Effector memory CD8-positive, alpha-beta T cell (primary cell): Measurements from ENCODE around the gene KIF15.
A peak's percentile ranks its signal among the peaks of the same experiment; 100 is the strongest.
"Not testable (repeated sequence)": the region's sequence is repeated elsewhere in the genome, so short reads cannot be mapped to it uniquely, and the experiment has no call there.

Experiments used
- ATAC-seq: fragments of 150-1000 bp; cut with Tn5 transposase; replicated peaks from 2 replicates; pipeline ENCODE4 v1.10.0; 2021; ENCODE audit warnings: mild to moderate bottlenecking, moderate library complexity
- DNase-seq, 3 experiments: peaks; one replicate each; pipeline ENCODE4 v3.0.0; 2021
- H3K27ac Mint-ChIP-seq, 2 donors: one replicate each; pipeline ENCODE4 v1.8.0; 2022; ENCODE audit warnings: mild to moderate bottlenecking in 2 of 2, mixed read lengths in 2 of 2, moderate library complexity in 2 of 2
- H3K27me3 Mint-ChIP-seq, 2 donors: one replicate each; pipeline ENCODE4 v1.8.0; 2022; ENCODE audit warnings: mixed read lengths in 2 of 2
- H3K36me3 Mint-ChIP-seq: one replicate; pipeline ENCODE4 v1.8.0; 2022; ENCODE audit warnings: mild to moderate bottlenecking, moderate library complexity, mixed read lengths; ENCODE audit not compliant: insufficient read depth
- H3K4me1 Mint-ChIP-seq, 2 donors: one replicate each; pipeline ENCODE4 v1.8.0; 2022; ENCODE audit warnings: low read depth in 2 of 2, mixed read lengths in 2 of 2
- H3K4me3 Mint-ChIP-seq, 2 donors: one replicate each; pipeline ENCODE4 v1.8.0; 2022; ENCODE audit warnings: mild to moderate bottlenecking in 2 of 2, mixed read lengths in 2 of 2, moderate library complexity in 2 of 2
- H3K9me3 Mint-ChIP-seq, 2 donors: one replicate each; pipeline ENCODE4 v1.8.0; 2022; ENCODE audit warnings: mixed read lengths in 2 of 2

KIF15 gene

DNA sequence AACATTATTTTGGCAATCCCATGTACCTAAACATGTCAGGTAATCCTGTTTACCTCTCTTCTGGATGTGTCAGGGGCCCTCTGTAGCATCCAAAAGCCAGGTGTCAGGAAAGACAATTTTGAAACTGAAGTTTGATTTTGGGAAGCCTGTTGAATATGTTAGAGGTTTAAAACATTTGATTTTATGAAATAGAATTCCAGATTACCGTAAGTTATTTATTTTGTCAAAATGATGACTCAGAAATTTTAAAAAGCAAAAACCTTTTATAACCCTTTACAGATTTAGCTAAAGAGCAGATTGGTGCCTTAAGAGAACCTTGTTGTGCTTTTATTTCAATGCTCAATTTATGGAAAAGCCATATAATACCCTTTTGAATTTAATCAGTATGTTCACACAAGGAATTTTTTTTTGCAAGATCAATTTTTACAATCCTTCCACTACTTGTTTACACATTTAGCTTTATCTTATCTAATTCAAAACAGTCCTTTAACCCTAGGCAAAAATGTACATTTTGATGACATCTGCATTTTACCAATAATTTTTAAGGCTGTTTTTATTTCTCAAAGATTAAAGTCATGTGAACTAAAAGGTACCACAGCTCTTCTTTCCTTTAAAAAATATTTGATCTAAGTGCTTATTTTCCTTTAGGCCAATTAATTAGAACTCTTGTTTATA lies 10.0 kb downstream of the KIF15 start:
- Mint-ChIP-seq H3K27ac (no peak overlapping the region), H3K4me3 (no peak overlapping the region), H3K36me3 (peaks cover 2% of the 10 kb centered on the region), H3K27me3 (no peaks in the 10 kb centered on the region), H3K4me1 (no peaks in the 10 kb centered on the region), H3K9me3 (peaks cover 0 to 5% of the 10 kb centered on the region in 2 donors)
- DNase-seq, result no peak
- no peak for ATAC-seq

DNA sequence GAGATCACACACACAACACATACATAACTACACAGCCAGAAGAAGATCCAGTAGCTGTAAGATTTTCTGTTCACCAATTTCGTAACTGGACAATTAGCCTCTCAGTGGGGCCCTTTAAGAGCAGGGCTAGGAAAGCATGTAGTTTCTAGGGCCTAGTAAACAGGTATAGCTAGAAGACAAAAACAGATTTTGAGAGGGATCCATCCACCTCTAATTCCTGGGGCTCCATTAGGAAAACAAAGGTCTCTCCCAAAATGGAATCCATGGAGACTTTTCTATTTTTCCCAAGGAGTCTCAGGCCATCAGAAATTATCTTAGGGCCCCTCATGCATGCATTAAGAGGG lies 10.5 kb downstream of the KIF15 start:
- Mint-ChIP-seq H3K4me1 (no peaks in the 10 kb centered on the region), H3K4me3 (no peak overlapping the region), H3K27me3 (no peaks in the 10 kb centered on the region), H3K36me3 (peaks cover 2% of the 10 kb centered on the region), H3K9me3 (peaks cover 0 to 5% of the 10 kb centered on the region in 2 donors), H3K27ac (no peak overlapping the region)
- ATAC-seq, result no peak
- no peak for DNase-seq

DNA sequence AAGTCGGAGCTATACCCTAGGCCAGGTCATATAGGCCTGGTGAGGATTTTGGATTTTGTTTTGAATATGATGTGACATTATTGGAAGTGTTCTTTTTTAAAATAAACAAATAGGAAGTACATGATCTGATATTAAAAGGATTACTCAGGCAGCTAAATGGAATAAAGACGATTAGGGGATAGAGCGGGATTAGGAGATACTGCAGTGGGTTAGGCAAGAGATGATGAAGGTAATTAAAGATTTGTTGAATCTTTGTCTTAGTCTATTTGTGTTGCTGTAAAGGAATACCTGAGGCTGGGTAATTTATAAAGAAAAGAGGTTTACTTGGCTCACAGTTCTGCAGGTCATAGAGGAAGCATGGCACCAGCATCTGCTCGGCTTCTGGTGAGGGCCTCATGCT lies 21.3 kb downstream of the KIF15 start:
- Mint-ChIP-seq H3K27me3 (no peaks in the 10 kb centered on the region), H3K9me3 (no peaks in the 10 kb centered on the region), H3K36me3 (no peaks in the 10 kb centered on the region), H3K4me1 (no peaks in the 10 kb centered on the region), H3K27ac (peak overlapping the region in 1 of 2 donors; percentile 36), H3K4me3 (no peak overlapping the region)
- DNase-seq (no peak), ATAC-seq (no peak)

DNA sequence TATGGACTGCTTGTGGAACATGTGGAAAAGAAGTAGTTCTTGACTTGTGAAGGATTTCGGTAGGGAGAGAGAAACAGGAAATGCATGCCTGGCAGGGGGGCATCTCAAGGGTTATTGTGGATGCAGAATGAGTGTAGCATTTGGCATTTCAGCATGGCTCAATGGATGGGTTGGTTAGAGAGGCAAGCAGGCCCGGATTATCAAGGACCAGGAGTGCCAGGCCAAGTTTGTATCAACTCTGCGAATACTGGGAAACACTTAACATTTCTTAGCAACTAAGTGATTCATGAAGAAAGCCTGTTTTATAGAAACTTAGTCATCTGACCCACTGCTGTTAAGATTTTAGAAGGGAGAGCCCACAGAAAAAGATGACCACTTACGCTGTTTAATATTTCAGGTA lies 33.6 kb downstream of the KIF15 start:
- Mint-ChIP-seq H3K27me3 (no peaks in the 10 kb centered on the region), H3K4me1 (no peaks in the 10 kb centered on the region), H3K9me3 (no peaks in the 10 kb centered on the region), H3K36me3 (no peaks in the 10 kb centered on the region), H3K4me3 (no peak overlapping the region), H3K27ac (no peak overlapping the region)
- DNase-seq (no peak), ATAC-seq (no peak)

DNA sequence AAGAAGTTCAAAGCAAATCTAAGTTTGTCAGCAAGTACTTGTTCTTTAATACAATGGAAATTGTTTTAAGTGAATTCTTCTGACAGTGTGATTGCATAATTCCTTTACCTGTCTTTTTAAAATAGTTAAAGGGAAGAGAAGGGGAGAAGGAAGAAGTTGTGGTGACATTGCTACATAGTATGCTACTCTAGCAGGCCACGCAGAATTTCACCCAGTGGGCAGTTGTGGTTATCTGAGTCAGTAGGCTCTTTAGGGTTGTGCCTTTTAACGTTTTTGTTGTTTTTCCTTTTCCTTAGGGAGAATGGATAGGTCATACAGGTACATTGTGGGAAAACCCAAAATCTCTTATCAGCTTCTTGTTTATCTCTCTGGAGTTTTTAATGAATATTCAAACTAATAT lies 40.4 kb downstream of the KIF15 start:
- H3K4me1 Mint-ChIP-seq, result no peaks in the 10 kb centered on the region

DNA sequence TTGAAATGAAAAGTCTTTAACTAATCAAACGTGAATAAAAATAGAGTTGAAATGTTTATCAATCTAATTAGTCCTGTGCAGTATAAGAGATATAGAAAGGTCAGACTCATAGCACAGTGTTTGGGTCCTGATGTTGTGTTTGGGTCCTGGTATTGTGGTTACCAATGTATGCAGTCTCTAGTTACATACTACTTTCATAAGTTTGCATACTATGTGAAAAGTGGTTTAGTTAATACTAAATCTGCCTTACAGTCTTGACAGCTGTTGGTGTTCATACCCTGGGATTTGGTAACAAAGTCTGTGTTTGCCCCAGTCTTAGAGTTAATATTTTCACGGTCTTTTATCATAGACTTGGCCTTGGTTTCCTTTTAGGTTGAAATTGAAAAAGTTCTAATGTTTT lies 41.7 kb downstream of the KIF15 start:
- no peak for ATAC-seq
- H3K4me3 Mint-ChIP-seq, result no peak overlapping the region
- H3K27me3 Mint-ChIP-seq, result no peaks in the 10 kb centered on the region
- no peaks in the 10 kb centered on the region for H3K4me1 Mint-ChIP-seq
- H3K27ac Mint-ChIP-seq, result no peak overlapping the region
- no peak for DNase-seq
- H3K9me3 Mint-ChIP-seq, result no peaks in the 10 kb centered on the region
- no peaks in the 10 kb centered on the region for H3K36me3 Mint-ChIP-seq

More for the DNA sequence above, 40.4 kb downstream of the KIF15 start:
- H3K27me3 Mint-ChIP-seq, result no peaks in the 10 kb centered on the region
- H3K4me3 Mint-ChIP-seq, result no peak overlapping the region
- ATAC-seq, result no peak
- no peak for DNase-seq
- H3K27ac Mint-ChIP-seq, result peak overlapping the region in 1 of 2 donors; percentile 5
- H3K36me3 Mint-ChIP-seq, result no peaks in the 10 kb centered on the region
- H3K9me3 Mint-ChIP-seq, result no peaks in the 10 kb centered on the region

DNA sequence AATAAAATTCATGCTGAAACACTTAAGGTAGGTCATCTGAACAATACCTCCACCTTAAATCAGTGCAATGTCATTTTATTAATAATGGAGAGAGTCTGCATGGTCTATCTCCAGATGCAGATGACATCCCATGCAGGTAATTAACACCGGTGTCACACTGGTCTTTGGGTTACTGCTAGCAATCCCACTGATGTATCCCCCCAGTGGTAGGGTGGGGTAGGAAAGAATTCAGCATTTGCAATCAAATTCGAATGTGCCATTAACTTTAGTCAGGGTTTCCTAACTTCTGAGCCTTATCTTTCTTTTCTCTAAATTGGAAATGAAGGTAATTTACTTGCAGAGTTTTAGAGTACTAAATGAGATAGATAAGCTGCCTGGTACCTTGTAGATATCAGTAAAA lies 44.4 kb downstream of the KIF15 start:
- H3K27me3 Mint-ChIP-seq, result no peaks in the 10 kb centered on the region
- H3K36me3 Mint-ChIP-seq, result peaks cover 2% of the 10 kb centered on the region
- H3K27ac Mint-ChIP-seq, result no peak overlapping the region
- no peaks in the 10 kb centered on the region for H3K4me1 Mint-ChIP-seq
- ATAC-seq (no peak), DNase-seq (no peak)
- H3K9me3 Mint-ChIP-seq, result no peaks in the 10 kb centered on the region
- no peak overlapping the region for H3K4me3 Mint-ChIP-seq

DNA sequence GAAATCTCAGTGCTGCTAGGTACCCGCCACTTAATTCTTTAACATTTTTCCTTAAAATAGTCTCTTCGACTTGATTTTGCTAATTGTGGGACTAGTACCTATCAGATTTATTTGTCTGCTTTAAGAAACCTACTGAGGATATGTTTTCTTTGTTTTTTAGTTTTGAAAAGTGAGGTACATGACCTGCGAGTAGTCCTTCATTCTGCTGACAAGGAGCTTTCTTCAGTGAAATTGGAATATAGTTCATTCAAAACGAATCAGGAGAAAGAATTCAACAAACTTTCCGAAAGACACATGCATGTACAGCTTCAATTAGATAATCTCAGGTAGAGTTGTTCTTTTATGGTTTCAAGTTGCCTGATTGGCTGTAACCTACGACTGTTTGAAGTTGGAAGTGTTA lies 53.2 kb downstream of the KIF15 start:
- ATAC-seq (no peak), DNase-seq (no peak)
- no peak overlapping the region for H3K27ac Mint-ChIP-seq
- H3K4me1 Mint-ChIP-seq, result no peaks in the 10 kb centered on the region
- H3K4me3 Mint-ChIP-seq, result no peak overlapping the region
- no peaks in the 10 kb centered on the region for H3K27me3 Mint-ChIP-seq
- no peaks in the 10 kb centered on the region for H3K9me3 Mint-ChIP-seq
- peaks cover 2% of the 10 kb centered on the region for H3K36me3 Mint-ChIP-seq

DNA sequence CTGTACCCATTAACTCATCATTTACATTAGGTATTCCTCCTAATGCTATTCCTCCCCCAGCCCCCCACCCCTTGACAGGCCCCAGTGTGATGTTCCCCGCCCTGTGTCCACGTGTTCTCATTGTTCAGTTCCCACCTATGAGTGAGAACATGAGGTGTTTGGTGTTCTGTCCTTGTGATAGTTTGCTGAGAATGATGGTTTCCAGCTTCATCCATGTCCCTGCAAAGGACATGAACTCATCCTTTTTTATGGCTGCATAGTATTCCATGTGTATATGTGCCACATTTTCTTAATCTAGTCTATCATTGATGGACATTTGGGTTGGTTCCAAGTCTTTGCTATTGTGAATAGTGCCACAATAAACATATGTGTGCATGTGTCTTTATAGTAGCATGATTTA lies 54.7 kb downstream of the KIF15 start:
- not testable (repeated sequence) for H3K27ac Mint-ChIP-seq, DNase-seq, H3K9me3 Mint-ChIP-seq, H3K36me3 Mint-ChIP-seq, H3K4me1 Mint-ChIP-seq, H3K4me3 Mint-ChIP-seq, H3K27me3 Mint-ChIP-seq, ATAC-seq

DNA sequence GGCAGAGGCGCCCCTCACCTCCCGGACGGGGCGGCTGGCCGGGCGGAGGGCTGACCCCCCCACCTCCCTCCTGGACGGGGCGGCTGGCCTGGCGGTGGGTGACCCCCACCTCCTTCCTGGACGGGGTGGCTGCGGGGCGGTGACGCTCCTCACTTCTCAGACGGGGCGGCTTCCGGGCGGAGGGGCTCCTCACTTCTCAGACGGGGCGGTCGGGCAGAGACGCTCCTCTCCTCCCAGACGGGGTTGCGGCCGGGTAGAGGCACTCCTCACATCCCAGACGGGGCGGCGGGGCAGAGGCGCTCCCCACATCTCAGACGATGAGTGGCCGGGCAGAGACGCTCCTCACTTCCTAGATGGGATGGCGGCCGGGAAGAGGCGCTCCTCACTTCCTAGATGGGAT lies 59.6 kb downstream of the KIF15 start:
- H3K4me1 Mint-ChIP-seq, H3K9me3 Mint-ChIP-seq, H3K27ac Mint-ChIP-seq, H3K36me3 Mint-ChIP-seq, H3K27me3 Mint-ChIP-seq, ATAC-seq, DNase-seq, H3K4me3 Mint-ChIP-seq: not testable (repeated sequence)

DNA sequence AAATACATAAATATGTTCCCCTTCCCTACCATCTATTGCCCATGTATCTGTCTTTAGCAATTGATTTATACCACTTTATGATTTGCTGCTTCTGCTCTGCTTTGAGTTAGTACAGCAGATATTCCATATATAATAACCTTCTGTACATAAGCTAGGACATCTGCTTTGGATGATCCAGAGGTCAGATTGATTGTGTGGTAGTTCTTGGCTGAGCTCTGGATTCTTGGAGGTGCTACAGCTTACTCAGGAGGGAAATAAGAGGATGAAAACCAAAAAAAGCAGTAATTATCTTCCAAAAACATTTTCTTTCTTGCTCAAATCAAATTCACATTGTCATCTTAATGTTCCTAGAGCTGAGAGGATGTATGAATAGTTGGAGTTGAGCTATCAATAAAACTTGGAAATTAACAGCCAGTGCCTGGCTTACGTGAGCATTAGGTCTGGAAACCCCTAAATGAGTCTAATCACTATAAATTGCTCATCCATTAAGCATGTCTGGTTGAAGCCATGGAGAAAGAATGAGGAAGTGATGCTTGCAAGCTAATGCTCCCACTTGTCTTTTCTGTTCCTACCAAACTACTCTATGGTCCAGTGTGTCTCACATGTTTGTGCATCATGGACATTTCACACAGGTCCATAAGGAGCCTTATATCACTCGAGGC lies 63.8 kb downstream of the KIF15 start:
- Mint-ChIP-seq H3K36me3 (peaks cover 8% of the 10 kb centered on the region), H3K9me3 (no peaks in the 10 kb centered on the region), H3K27ac (no peak overlapping the region), H3K27me3 (no peaks in the 10 kb centered on the region), H3K4me3 (no peak overlapping the region), H3K4me1 (no peaks in the 10 kb centered on the region)
- DNase-seq, result no peak
- ATAC-seq, result no peak

DNA sequence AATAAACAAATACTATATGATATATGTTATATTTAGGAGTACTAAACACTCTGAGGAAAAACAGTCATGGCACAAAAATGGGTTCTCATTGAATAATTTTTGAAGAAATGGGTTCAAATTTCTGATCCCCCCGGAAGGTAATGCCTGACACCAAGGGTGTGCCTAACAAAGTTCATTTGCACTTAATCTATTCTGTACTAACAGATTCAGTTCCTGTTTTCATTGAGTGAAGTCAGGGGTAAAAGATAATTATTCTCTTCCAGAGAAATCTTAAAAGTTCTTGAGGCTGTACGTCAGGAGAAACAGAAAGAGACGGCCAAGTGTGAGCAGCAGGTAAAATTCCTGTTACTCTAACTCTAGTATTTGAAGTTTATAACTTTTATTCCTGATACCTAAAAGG lies 65.6 kb downstream of the KIF15 start:
- no peak for ATAC-seq
- Mint-ChIP-seq H3K27ac (no peak overlapping the region), H3K9me3 (no peaks in the 10 kb centered on the region), H3K4me3 (no peak overlapping the region), H3K36me3 (peaks cover 8% of the 10 kb centered on the region), H3K27me3 (no peaks in the 10 kb centered on the region), H3K4me1 (no peaks in the 10 kb centered on the region)
- DNase-seq, result no peak

DNA sequence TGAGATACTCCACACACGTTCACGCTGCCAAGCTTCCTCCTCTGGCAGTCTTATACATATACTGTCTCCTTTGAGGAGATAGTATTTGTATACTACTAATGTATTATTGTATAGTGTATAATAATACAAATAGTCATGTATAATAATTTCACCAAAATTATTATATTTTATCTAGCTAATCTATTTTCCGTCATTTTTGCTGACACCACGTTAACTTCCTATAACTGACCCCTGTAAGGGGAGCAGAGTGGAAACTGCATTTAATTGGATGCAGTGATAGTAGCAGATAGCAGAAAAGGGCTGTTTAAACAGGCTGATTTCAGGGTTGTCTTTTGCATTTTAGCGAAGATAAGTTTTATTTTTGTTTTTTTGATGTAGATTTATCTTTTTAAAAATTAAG lies 69.6 kb downstream of the KIF15 start:
- H3K27ac Mint-ChIP-seq, result no peak overlapping the region
- no peaks in the 10 kb centered on the region for H3K9me3 Mint-ChIP-seq
- no peaks in the 10 kb centered on the region for H3K4me1 Mint-ChIP-seq
- H3K27me3 Mint-ChIP-seq, result no peaks in the 10 kb centered on the region
- DNase-seq (no peak), ATAC-seq (no peak)
- no peak overlapping the region for H3K4me3 Mint-ChIP-seq
- H3K36me3 Mint-ChIP-seq, result peaks cover 8% of the 10 kb centered on the region

DNA sequence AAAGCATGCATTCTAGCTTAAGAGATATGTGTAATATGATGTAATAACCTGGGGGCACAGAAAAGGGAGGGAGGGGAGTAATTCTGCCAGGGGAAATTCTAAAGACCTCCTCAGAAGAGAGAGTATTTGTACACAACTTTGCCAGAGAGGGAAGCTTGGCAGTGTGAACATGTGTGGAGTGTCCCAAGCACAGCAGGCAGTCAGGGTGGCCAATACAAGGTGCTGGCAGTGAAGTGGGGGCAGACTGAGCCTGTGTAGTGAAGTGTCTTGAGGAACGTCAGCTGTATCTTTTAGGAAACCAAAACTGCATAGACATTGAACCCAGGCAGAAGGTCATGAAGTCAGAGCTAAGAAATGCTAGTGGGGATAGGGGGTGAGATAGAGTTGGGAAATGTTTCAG lies 70.4 kb downstream of the KIF15 start:
- ATAC-seq (no peak), DNase-seq (no peak)
- peaks cover 8% of the 10 kb centered on the region for H3K36me3 Mint-ChIP-seq
- no peaks in the 10 kb centered on the region for H3K4me1 Mint-ChIP-seq
- H3K27me3 Mint-ChIP-seq, result no peaks in the 10 kb centered on the region
- H3K27ac Mint-ChIP-seq, result no peak overlapping the region
- no peaks in the 10 kb centered on the region for H3K9me3 Mint-ChIP-seq
- H3K4me3 Mint-ChIP-seq, result no peak overlapping the region
